WTC11 (cell line): ENCODE measurements around the gene GEMIN2. TPM values are rescaled to one million over a fixed set of nuclear protein-coding genes. Genes with fewer than 3 reads are reported as not detected.

ENCODE experiments used
- ATAC-seq: fragments of 200-7000 bp; cut with Tn5 transposase; 2 replicates; pipeline ENCODE4 v1.10.0; 2021; ENCODE audit warnings: mild to moderate bottlenecking, moderate library complexity
- CTCF ChIA-PET: fragments of 300-600 bp; sonication (Branson Sonifier 250); formaldehyde crosslinking; loops from one replicate; lab custom pipeline; 2021; ENCODE audit warnings: antibody characterized with exemption; lab: Charles Lee
- POLR2A ChIA-PET: fragments of 350-600 bp; sonication (Branson Sonifier 250); formaldehyde crosslinking; loops from one replicate; lab custom pipeline; 2021; ENCODE audit warnings: antibody characterized with exemption; lab: Charles Lee
- DNase-seq: peaks from one replicate; pipeline ENCODE4 v3.0.0; 2021; ENCODE audit warnings: low spot score
- H3K27ac Mint-ChIP-seq: 2 replicates; pipeline ENCODE4 v1.8.0; 2021; ENCODE audit warnings: mixed read lengths
- H3K27me3 Mint-ChIP-seq: 2 replicates; pipeline ENCODE4 v1.8.0; 2021; ENCODE audit warnings: low read depth, mild to moderate bottlenecking, moderate library complexity, mixed read lengths
- H3K36me3 Mint-ChIP-seq: 2 replicates; pipeline ENCODE4 v1.8.0; 2021; ENCODE audit warnings: mixed read lengths
- H3K4me1 Mint-ChIP-seq: 2 replicates; pipeline ENCODE4 v1.8.0; 2022; ENCODE audit warnings: mixed read lengths
- H3K4me3 Mint-ChIP-seq: 2 replicates; pipeline ENCODE4 v1.8.0; 2021; ENCODE audit warnings: mild to moderate bottlenecking, moderate library complexity, mixed read lengths
- H3K9me3 Mint-ChIP-seq: 2 replicates; pipeline ENCODE4 v1.8.0; 2021; ENCODE audit warnings: mixed read lengths
- ATF6 ChIP-seq: sonication (generic); formaldehyde crosslinking; IDR thresholded peaks from 2 replicates; pipeline ENCODE4 v1.8.1; 2023; ENCODE audit warnings: mild to moderate bottlenecking, missing genetic modification reagents
- CREB1 ChIP-seq: sonication (generic); formaldehyde crosslinking; IDR thresholded peaks from 2 replicates; pipeline ENCODE4 v1.8.0; 2023; ENCODE audit warnings: mild to moderate bottlenecking, missing genetic modification reagents
- CREM ChIP-seq: sonication (generic); formaldehyde crosslinking; IDR thresholded peaks from 2 replicates; pipeline ENCODE4 v1.8.1; 2022; ENCODE audit warnings: mild to moderate bottlenecking, missing genetic modification reagents, moderate library complexity
- E2F1 ChIP-seq: sonication (generic); formaldehyde crosslinking; IDR thresholded peaks from 2 replicates; pipeline ENCODE4 v1.8.0; 2022; ENCODE audit warnings: mild to moderate bottlenecking, missing genetic modification reagents
- ETV6 ChIP-seq: sonication (generic); formaldehyde crosslinking; IDR thresholded peaks from 2 replicates; pipeline ENCODE4 v1.8.1; 2022; ENCODE audit warnings: mild to moderate bottlenecking, missing genetic modification reagents
- FOXP1 ChIP-seq: sonication (generic); formaldehyde crosslinking; IDR thresholded peaks from 2 replicates; pipeline ENCODE4 v1.8.0; 2022; ENCODE audit warnings: missing genetic modification reagents, mild to moderate bottlenecking, moderate library complexity, borderline replicate concordance
- GRHL2 ChIP-seq: fragments of 250-450 bp; sonication (Bioruptor Pico); IDR thresholded peaks from 2 replicates; pipeline ENCODE4 v1.8.0; 2022; ENCODE audit warnings: mild to moderate bottlenecking, moderate library complexity; ENCODE audit not compliant: insufficient replicate concordance, severe bottlenecking
- HMGXB4 ChIP-seq: sonication (generic); formaldehyde crosslinking; IDR thresholded peaks from 2 replicates; pipeline ENCODE4 v1.8.1; 2023; ENCODE audit warnings: mild to moderate bottlenecking, moderate library complexity, missing genetic modification reagents
- MAX ChIP-seq: sonication (generic); formaldehyde crosslinking; IDR thresholded peaks from 2 replicates; pipeline ENCODE4 v1.8.0; 2022; ENCODE audit warnings: mild to moderate bottlenecking, missing genetic modification reagents
- NFE2L1 ChIP-seq: sonication (generic); formaldehyde crosslinking; IDR thresholded peaks from 2 replicates; pipeline ENCODE4 v1.8.1; 2023; ENCODE audit warnings: missing genetic modification reagents
- OVOL2 ChIP-seq: fragments of 250-450 bp; sonication (Bioruptor Pico); IDR thresholded peaks from 2 replicates; pipeline ENCODE4 v1.9.0; 2021; ENCODE audit warnings: mild to moderate bottlenecking, borderline replicate concordance
- PRRX2 ChIP-seq: fragments of 250-450 bp; sonication (Bioruptor Pico); IDR thresholded peaks from 2 replicates; pipeline ENCODE4 v1.8.0; 2021; ENCODE audit warnings: mild to moderate bottlenecking
- SMAD3 ChIP-seq: sonication (generic); formaldehyde crosslinking; IDR thresholded peaks from 2 replicates; pipeline ENCODE4 v1.8.0; 2022; ENCODE audit warnings: missing genetic modification reagents, mild to moderate bottlenecking, borderline replicate concordance
- SOX15 ChIP-seq: fragments of 250-450 bp; sonication (Bioruptor Pico); IDR thresholded peaks from 2 replicates; pipeline ENCODE4 v1.9.0; 2021; ENCODE audit warnings: mild to moderate bottlenecking
- TCF7 ChIP-seq: sonication (generic); formaldehyde crosslinking; IDR thresholded peaks from 2 replicates; pipeline ENCODE4 v1.8.0; 2022; ENCODE audit warnings: mild to moderate bottlenecking, low read depth, missing genetic modification reagents, moderate library complexity
- TEAD4 ChIP-seq: sonication (generic); formaldehyde crosslinking; IDR thresholded peaks from 2 replicates; pipeline ENCODE4 v1.8.0; 2022; ENCODE audit warnings: mild to moderate bottlenecking, missing genetic modification reagents
- ZNF219 ChIP-seq: sonication (generic); formaldehyde crosslinking; IDR thresholded peaks from 2 replicates; pipeline ENCODE4 v1.8.0; 2023; ENCODE audit warnings: missing genetic modification reagents, mild to moderate bottlenecking, borderline replicate concordance
- ZNF263 ChIP-seq: sonication (generic); formaldehyde crosslinking; IDR thresholded peaks from 2 replicates; pipeline ENCODE4 v1.8.1; 2022; ENCODE audit warnings: low read depth, mild to moderate bottlenecking, moderate library complexity, missing genetic modification reagents
- ZNF396 ChIP-seq: fragments of 250-450 bp; sonication (Bioruptor Pico); IDR thresholded peaks from 2 replicates; pipeline ENCODE4 v1.8.0; 2021; ENCODE audit warnings: mild to moderate bottlenecking, moderate library complexity, borderline replicate concordance
- ZNF416 ChIP-seq: fragments of 250-450 bp; sonication (Bioruptor Pico); IDR thresholded peaks from 2 replicates; pipeline ENCODE4 v1.9.0; 2021; ENCODE audit warnings: mild to moderate bottlenecking, inconsistent platforms
- total RNA-seq: library from RNA; stranded (reverse); gene quantifications from 3 replicates; pipeline ENCODE4 v1.2.3, GENCODE V29; 2021
- TF ChIP-seq, protein P1 (sequence below): sonication (generic); formaldehyde crosslinking; IDR thresholded peaks from 2 replicates; pipeline ENCODE4 v1.8.1; 2023; ENCODE audit warnings: mild to moderate bottlenecking, missing genetic modification reagents
- TF ChIP-seq, protein P2 (sequence below): sonication (generic); formaldehyde crosslinking; IDR thresholded peaks from 2 replicates; pipeline ENCODE4 v1.8.0; 2022; ENCODE audit warnings: mild to moderate bottlenecking, missing genetic modification reagents

The GEMIN2 gene
- total RNA-seq, 1 experiment from 2014 or later, result 27.1 TPM

- no peak for DNase-seq
- ChIA-PET POLR2A (interaction anchor here (0.7 to 2.8 kb wide), 8 partner anchors 11 to 330 kb away, joined by 3 to 32 read pairs (median 5); partner anchors contain the start of genes FBXO33, GEMIN2, PNN and TRAPPC6B), CTCF (interaction anchor here (0.7 to 1.6 kb wide), 7 partner anchors 12 to 330 kb away, joined by 3 to 8 read pairs (median 4); partner anchors contain the start of genes FBXO33, GEMIN2 and TRAPPC6B)
- Mint-ChIP-seq H3K36me3 (no peaks in the 10 kb centered on the region; the same call in 1 of the 2 replicates), H3K9me3 (no peaks in the 10 kb centered on the region), H3K4me1 (peaks cover 23% of the 10 kb centered on the region), H3K27me3 (no peaks in the 10 kb centered on the region), H3K27ac (peak overlapping the region; percentile 89), H3K4me3 (peak overlapping the region; percentile 85)
- ATAC-seq, result peak; percentile 7; the same call in 1 of the 2 replicates
- TF ChIP-seq NFE2L1 (CRISPR knock-in tag) (no peak), ATF6 (no peak), SMAD3 (CRISPR knock-in tag) (no peak)
Measured at GRCh38 chr14:39102265-39102968, 11.7 kb upstream of the GEMIN2 start.

GRCh38 chr14:39102969-39103957, 10.9 kb upstream of the GEMIN2 start, which contains the start of gene SEC23A:
SEC23A (minus strand) TSS chr14:39103235; CDS start chr14:39096118, 7,117 bp downstream.
- ATAC-seq, result peak; percentile 96
- Mint-ChIP-seq H3K27ac (peak within 1 kb of the TSS; percentile 98), H3K27me3 (no peaks in the 10 kb centered on the region), H3K4me1 (peaks cover 18% of the 10 kb centered on the region), H3K4me3 (peak within 1 kb of the TSS; percentile 85), H3K9me3 (no peaks in the 10 kb centered on the region), H3K36me3 (no peaks in the 10 kb centered on the region; the same call in 1 of the 2 replicates)
- CTCF ChIA-PET, result interaction anchor here (0.7 to 1.6 kb wide), 8 partner anchors 11 to 330 kb away, joined by 3 to 8 read pairs (median 4); partner anchors contain the start of genes FBXO33, GEMIN2 and TRAPPC6B
- POLR2A ChIA-PET, result interaction anchor here (0.9 to 2.8 kb wide), 8 partner anchors 10 to 329 kb away, joined by 3 to 32 read pairs (median 4); partner anchors contain the start of genes FBXO33, GEMIN2, PNN and TRAPPC6B
- DNase-seq, result peak; percentile 93
- TF ChIP-seq ETV6 (CRISPR knock-in tag) (peak; percentile 76; the same call in 1 of the 2 replicates), TEAD4 (CRISPR knock-in tag) (no peak), SOX15 (CRISPR knock-in tag) (no peak), ZNF263 (CRISPR knock-in tag) (peak; percentile 27; the same call in 1 of the 2 replicates), FOXP1 (CRISPR knock-in tag) (peak; percentile 77), CREM (CRISPR knock-in tag) (peak; percentile 74; the same call in 1 of the 2 replicates), GRHL2 (no peak), ZNF416 (no peak), CREB1 (CRISPR knock-in tag) (no peak), ZNF396 (CRISPR knock-in tag) (no peak), MAX (CRISPR knock-in tag) (peak; percentile 67; the same call in 1 of the 2 replicates), PRRX2 (CRISPR knock-in tag) (no peak), HMGXB4 (CRISPR knock-in tag) (peak; percentile 90), ZNF219 (CRISPR knock-in tag) (no peak), OVOL2 (CRISPR knock-in tag) (no peak), TCF7 (CRISPR knock-in tag) (no peak), E2F1 (CRISPR knock-in tag) (peak; percentile 30; the same call in 1 of the 2 replicates)
- TF ChIP-seq, protein P1, sequence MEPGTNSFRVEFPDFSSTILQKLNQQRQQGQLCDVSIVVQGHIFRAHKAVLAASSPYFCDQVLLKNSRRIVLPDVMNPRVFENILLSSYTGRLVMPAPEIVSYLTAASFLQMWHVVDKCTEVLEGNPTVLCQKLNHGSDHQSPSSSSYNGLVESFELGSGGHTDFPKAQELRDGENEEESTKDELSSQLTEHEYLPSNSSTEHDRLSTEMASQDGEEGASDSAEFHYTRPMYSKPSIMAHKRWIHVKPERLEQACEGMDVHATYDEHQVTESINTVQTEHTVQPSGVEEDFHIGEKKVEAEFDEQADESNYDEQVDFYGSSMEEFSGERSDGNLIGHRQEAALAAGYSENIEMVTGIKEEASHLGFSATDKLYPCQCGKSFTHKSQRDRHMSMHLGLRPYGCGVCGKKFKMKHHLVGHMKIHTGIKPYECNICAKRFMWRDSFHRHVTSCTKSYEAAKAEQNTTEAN (CRISPR knock-in tag), result no peak
- TF ChIP-seq, protein P2, sequence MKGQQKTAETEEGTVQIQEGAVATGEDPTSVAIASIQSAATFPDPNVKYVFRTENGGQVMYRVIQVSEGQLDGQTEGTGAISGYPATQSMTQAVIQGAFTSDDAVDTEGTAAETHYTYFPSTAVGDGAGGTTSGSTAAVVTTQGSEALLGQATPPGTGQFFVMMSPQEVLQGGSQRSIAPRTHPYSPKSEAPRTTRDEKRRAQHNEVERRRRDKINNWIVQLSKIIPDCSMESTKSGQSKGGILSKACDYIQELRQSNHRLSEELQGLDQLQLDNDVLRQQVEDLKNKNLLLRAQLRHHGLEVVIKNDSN (CRISPR knock-in tag), result no peak
